ENCODE data around the gene ATPAF2. TPM values are rescaled to one million over a fixed set of nuclear protein-coding genes. Genes with fewer than 3 reads are reported as not detected.

Gene ATPAF2
- total and polyA plus RNA-seq, 2 experiments from 2014 or later: 24.3 to 25.7 TPM

- TF ChIP-seq ETS1 (IDR thresholded peaks at IDR 0.05) (no peak), ZNF331 (CRISPR knock-in tag; IDR thresholded peaks at IDR 0.05; ENCODE audit: low read depth) (no peak), JUNB (IDR thresholded peaks at IDR 0.05; ENCODE audit: unreplicated experiment) (no peak), REST (IDR thresholded peaks at IDR 0.05; ENCODE audit: unreplicated experiment) (no peak), EZH2 (IDR thresholded peaks at IDR 0.05; ENCODE audit: low read depth, unreplicated experiment) (no peak)
These were observed 23.4 kb downstream of the ATPAF2 start (continued) for GRCh38 chr17:18015593-18015992.

- no peak overlapping the region for H2AFZ ChIP-seq
- no peaks in the 10 kb centered on the region for H3K9me2 ChIP-seq (ENCODE audit: insufficient read depth)
- Mint-ChIP-seq H3K27ac (no peak overlapping the region), H3K4me1 (no peaks in the 10 kb centered on the region), H3K9me3 (peaks cover 3% of the 10 kb centered on the region; the same call in 1 of the 3 replicates), H3K27me3 (ENCODE audit: insufficient read depth, low read depth, poor library complexity) (peaks cover 9% of the 10 kb centered on the region), H3K36me3 (ENCODE audit: low read depth) (no peaks in the 10 kb centered on the region), H3K4me3 (no peak overlapping the region)
- no peak overlapping the region for H3K4me3 ChIP-seq
- no peak overlapping the region for H3K4me2 ChIP-seq
- H3K27me3 ChIP-seq (ENCODE audit: insufficient read depth): no peaks in the 10 kb centered on the region
- H3K27ac ChIP-seq (ENCODE audit: low read depth): no peak overlapping the region
- DNase-seq (ENCODE audit: low spot score) (no peak), ATAC-seq (no peak)
- H3F3A ChIP-seq (replicated peaks; ENCODE audit: low read depth): no peaks in the 10 kb centered on the region
- no peaks in the 10 kb centered on the region for H3K4me1 ChIP-seq (ENCODE audit: insufficient read depth)
- H4K20me1 ChIP-seq (replicated peaks; ENCODE audit: insufficient read depth): peaks cover 5% of the 10 kb centered on the region; the same call in 1 of the 2 replicates
- H3K36me3 ChIP-seq (ENCODE audit: insufficient read depth): no peaks in the 10 kb centered on the region
- H3K79me2 ChIP-seq (replicated peaks; ENCODE audit: insufficient read depth): no peaks in the 10 kb centered on the region
- TF ChIP-seq JUNB (IDR thresholded peaks at IDR 0.05; ENCODE audit: unreplicated experiment) (no peak), NANOG (IDR thresholded peaks at IDR 0.05; ENCODE audit: borderline replicate concordance) (no peak), POLR2AphosphoS5 (IDR thresholded peaks at IDR 0.05; ENCODE audit: low read depth) (no peak), STAT1 (IDR thresholded peaks at IDR 0.05; ENCODE audit: unreplicated experiment) (no peak), ZNF462 (CRISPR knock-in tag; IDR thresholded peaks at IDR 0.05) (no peak), CREB1 (CRISPR knock-in tag; IDR thresholded peaks at IDR 0.05; ENCODE audit: low read depth) (no peak), ETS1 (IDR thresholded peaks at IDR 0.05) (no peak), ZNF331 (CRISPR knock-in tag; IDR thresholded peaks at IDR 0.05; ENCODE audit: low read depth) (no peak), ZNF114 (CRISPR knock-in tag; IDR thresholded peaks at IDR 0.05) (no peak), EZH2phosphoT487 (IDR thresholded peaks at IDR 0.05; ENCODE audit: unreplicated experiment) (no peak), EZH2 (IDR thresholded peaks at IDR 0.05; ENCODE audit: low read depth, unreplicated experiment) (no peak)
These were observed 25.0 kb downstream of the ATPAF2 start for GRCh38 chr17:18014006-18014405.
